GM12878 (cell line): ENCODE data around the gene ARFIP1. TPM values are rescaled to one million over a fixed set of nuclear protein-coding genes. Genes with fewer than 3 reads are reported as not detected.

Source experiments
- ATAC-seq: fragments of 200-7000 bp; cut with Tn5 transposase; 3 replicates; pipeline ENCODE4 v1.9.1; 2020; ENCODE audit warnings: mild to moderate bottlenecking, moderate library complexity
- BruUV-seq: library from RNA; stranded (reverse); fragments of 400-500 nt; replicated peaks from 2 replicates; lab custom pipeline; 2021; lab: Mats Ljungman, UMichigan
- CTCF ChIA-PET: fragments of 300-600 bp; sonication (Branson Sonifier 250); formaldehyde crosslinking; extraction: SDS; loops from one replicate; lab custom pipeline; 2021; ENCODE audit warnings: inconsistent platforms; lab: Yijun Ruan, JAX
- POLR2A ChIA-PET: fragments of 350-600 bp; formaldehyde crosslinking; extraction: SDS; loops from one replicate; lab custom pipeline; 2021; ENCODE audit warnings: inconsistent platforms; lab: Charles Lee
- RAD21 ChIA-PET: fragments of 300-600 bp; sonication (Branson Sonifier 250); formaldehyde crosslinking; loops from one replicate; lab custom pipeline; 2023; ENCODE audit warnings: antibody characterized with exemption; ENCODE audit not compliant: unreplicated experiment; lab: Charles Lee
- SMC1A ChIA-PET: fragments of 300-600 bp; sonication (Branson Sonifier 250); formaldehyde crosslinking; loops from one replicate; lab custom pipeline; 2023; ENCODE audit not compliant: unreplicated experiment, uncharacterized antibody; lab: Charles Lee
- DNase-seq: peaks from one replicate; pipeline ENCODE4 v3.0.0-alpha.2; 2011; ENCODE audit warnings: low read depth, low spot score
- FAIRE-seq: peaks from 3 replicates; lab custom pipeline; 2011; peaks lifted over from hg19 to GRCh38; lab: Jason Lieb, UNC
- H2AFZ ChIP-seq: 2 replicates; pipeline ENCODE4 v1.6.0; 2011; ENCODE audit warnings: low read depth, low read length, control low read depth; ENCODE audit not compliant: control insufficient read depth
- H3K27ac ChIP-seq: 2 replicates; pipeline ENCODE4 v1.5.1; 2011; ENCODE audit warnings: control low read depth; ENCODE audit not compliant: control insufficient read depth, insufficient read depth
- H3K27me3 ChIP-seq, 2 experiments: replicated peaks in 1 of 2; 2 replicates each; pipeline versions ENCODE4 v1.6.0 to v1.6.1; 2011; ENCODE audit warnings: low read length in 1 of 2; ENCODE audit not compliant: control insufficient read depth in 2 of 2, insufficient read depth in 2 of 2
- H3K36me3 ChIP-seq, 2 experiments: 2 replicates each; pipeline ENCODE4 v1.5.1; 2011; ENCODE audit warnings: low read length in 1 of 2; ENCODE audit not compliant: control insufficient read depth in 2 of 2, insufficient read depth in 2 of 2
- H3K4me1 ChIP-seq: 2 replicates; pipeline ENCODE4 v1.6.1; 2011; ENCODE audit warnings: mild to moderate bottlenecking, low read length, moderate library complexity, mixed read lengths; ENCODE audit not compliant: control insufficient read depth, insufficient read depth
- H3K4me2 ChIP-seq: 2 replicates; pipeline ENCODE4 v1.6.0; 2011; ENCODE audit warnings: control low read depth; ENCODE audit not compliant: control insufficient read depth, insufficient read depth
- H3K4me3 ChIP-seq: fragments of 200-600 bp; sonication (generic); 2 replicates; pipeline ENCODE4 v1.5.1; 2016
- H3K79me2 ChIP-seq: 2 replicates; pipeline ENCODE4 v1.6.0; 2011; ENCODE audit warnings: low read length; ENCODE audit not compliant: control insufficient read depth, insufficient read depth
- H3K9ac ChIP-seq: 2 replicates; pipeline ENCODE4 v1.8.0; 2011; ENCODE audit warnings: low read length, control low read depth, mixed read lengths; ENCODE audit not compliant: control insufficient read depth, insufficient read depth
- H3K9me3 ChIP-seq: replicated peaks from 3 replicates; pipeline ENCODE4 v1.5.1; 2011; ENCODE audit warnings: mild to moderate bottlenecking, low read length; ENCODE audit not compliant: control insufficient read depth, insufficient read depth
- H4K20me1 ChIP-seq: 2 replicates; pipeline ENCODE4 v1.6.0; 2011; ENCODE audit not compliant: control insufficient read depth, insufficient read depth
- BCL3 ChIP-seq: IDR thresholded peaks from 2 replicates; pipeline ENCODE4 v1.6.1; 2011; ENCODE audit warnings: borderline replicate concordance, low read depth, mild to moderate bottlenecking, moderate library complexity, low read length; ENCODE audit not compliant: insufficient read depth, poor library complexity, severe bottlenecking
- CEBPB ChIP-seq, 2 experiments: fragments of 150-350 bp in 1 of 2; IDR thresholded peaks; 2 replicates each; pipeline ENCODE4 v1.6.1; 2012 to 2014; ENCODE audit warnings: low read depth in 2 of 2, low read length in 2 of 2, borderline replicate concordance in 1 of 2, inconsistent platforms in 1 of 2
- CHD1 ChIP-seq: IDR thresholded peaks from 2 replicates; pipeline ENCODE4 v1.6.1; 2012; ENCODE audit warnings: low read depth, low read length, improper control_type of control experiment
- FOS ChIP-seq: IDR thresholded peaks from 3 replicates; pipeline ENCODE4 v1.6.1; 2011; ENCODE audit warnings: borderline replicate concordance; ENCODE audit not compliant: insufficient read length; ENCODE audit errors: extremely low read depth
- JUNB ChIP-seq: IDR thresholded peaks from 2 replicates; pipeline ENCODE4 v1.6.1; 2016; ENCODE audit warnings: antibody characterized with exemption, mild to moderate bottlenecking
- KLF5 ChIP-seq: fragments of 450-650 bp; IDR thresholded peaks from 2 replicates; pipeline ENCODE4 v1.6.1; 2014; ENCODE audit warnings: mild to moderate bottlenecking; ENCODE audit not compliant: partially characterized antibody
- RFX5 ChIP-seq: IDR thresholded peaks from 2 replicates; pipeline ENCODE4 v1.6.1; 2011; ENCODE audit warnings: low read depth, low read length, improper control_type of control experiment
- SMAD5 ChIP-seq: IDR thresholded peaks from 2 replicates; pipeline ENCODE4 v1.6.1; 2016; ENCODE audit warnings: antibody characterized with exemption, low read depth
- ZBTB40 ChIP-seq: fragments of 450-650 bp; IDR thresholded peaks from 2 replicates; pipeline ENCODE4 v1.6.1; 2016; ENCODE audit warnings: mild to moderate bottlenecking, moderate library complexity, borderline replicate concordance
- WGBS: methylation state at CpG from one replicate; pipeline ENCODE4 v1.1.6; 2016; ENCODE audit warnings: low lambda C conversion rate; ENCODE audit not compliant: insufficient replicate concordance, insufficient coverage; ENCODE audit errors: missing lambda C conversion rate; 5-methylcytosine and 5-hydroxymethylcytosine counted together
- in situ Hi-C: fragments of 300-500 bp; cut with MboI; formaldehyde crosslinking; loops from 9 replicates; pipeline ENCODE4 v1.14.3; 2018; ENCODE audit warnings: mixed read lengths
- intact Hi-C: fragments of 100-400 bp; cut with micrococcal nuclease; formaldehyde crosslinking; loops from one replicate; pipeline ENCODE4 v1.14.2; 2022; ENCODE audit not compliant: unreplicated experiment
- polyA plus RNA-seq, 11 experiments: library from polyadenylated mRNA; depleted of rRNA in 4 of 11; unstranded in 6 of 11; stranded (reverse) in 5 of 11; fragments of >200 nt; fragmentation: Nextera tagmentation in 4 of 11; fragmentation: Illumina TruSeq in 1 of 11; extraction: Ambion mirVana in 4 of 11; extraction: Trizol in 1 of 11; gene quantifications; 1 replicate in 1 of 11; 2 replicates in 10 of 11; pipeline versions ENCODE4 v1.2.1 to v1.2.3, GENCODE V29; 2011 to 2016; ENCODE audit warnings: inconsistent platforms in 2 of 11, missing spikeins in 2 of 11, low read depth in 1 of 11
- total RNA-seq, 4 experiments: library from RNA; depleted of rRNA in 3 of 4; stranded (reverse); fragments of >200 nt in 3 of 4; fragmentation: Illumina TruSeq in 1 of 4; extraction: Trizol in 1 of 4; gene quantifications; 2 replicates each; pipeline versions ENCODE4 v1.2.1 to v1.2.3, GENCODE V29; 2013 to 2021

The ARFIP1 gene
- total and polyA plus RNA-seq, 10 of the 15 experiments (the other 5 are each of a cell fraction or from before 2014, with no cell fraction given), result 9.5 to 21.7 (median 15.4) TPM

GRCh38 chr4:152885185-152885584 lies 105.4 kb downstream of the ARFIP1 start (continued):
- no peak for TF ChIP-seq FOS
- TF ChIP-seq CEBPB (IDR thresholded peaks at IDR 0.05; ENCODE audit: borderline replicate concordance in 1 of 2, low read depth in 2 of 2, low read length in 2 of 2), result no peak
- TF ChIP-seq BCL3, result no peak
- no peak for TF ChIP-seq CHD1
- TF ChIP-seq RFX5, result no peak
- TF ChIP-seq JUNB, result no peak
- no peak for TF ChIP-seq SMAD5

DNA sequence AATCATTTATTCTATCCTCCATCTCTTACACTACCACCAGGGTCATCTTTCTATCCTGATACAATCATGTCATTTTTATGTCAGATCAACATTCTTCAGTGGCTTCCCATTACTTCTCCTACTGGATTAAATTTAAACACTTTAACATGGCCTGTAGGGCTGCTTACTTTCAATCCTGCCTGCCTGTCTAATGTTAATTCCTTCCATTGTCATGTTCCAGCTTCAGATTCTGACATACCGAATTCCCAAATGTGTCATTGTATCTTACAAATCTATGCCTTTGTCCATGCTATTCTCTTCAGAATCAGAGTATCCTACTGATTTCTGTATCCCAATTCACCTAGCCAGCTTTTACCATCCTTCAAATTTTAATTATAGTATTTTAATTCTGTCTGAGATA lies 106.4 kb downstream of the ARFIP1 start:
- Histone ChIP-seq H3K27ac (no peak overlapping the region), H3K79me2 (no peaks in the 10 kb centered on the region), H3K36me3 (peaks cover 0 to 5% of the 10 kb centered on the region in 2 experiments; a peak in 2 of 4 replicates), H3K9me3 (no peaks in the 10 kb centered on the region), H3K4me3 (no peak overlapping the region)
- intact Hi-C loops, result no loop called here
- RAD21 ChIA-PET, result interaction anchor here (0.6 to 0.7 kb wide), 2 partner anchors 37 to 39 kb away, joined by 3 read pairs; no protein-coding TSS in a partner anchor
- TF ChIP-seq ZBTB40 (no peak), KLF5 (no peak)
- TF ChIP-seq, all 136 proteins: peak for 0
- BruUV-seq, result no TSS peak
- no peak overlapping the region for H2AFZ ChIP-seq
- ChIA-PET POLR2A (no interaction called here), CTCF (interaction anchor here (1.7 kb wide), 2 partner anchors 197 to 199 kb away, joined by 3 to 4 read pairs; no protein-coding TSS in a partner anchor), SMC1A (interaction anchor here (1.7 to 3.7 kb wide), 2 partner anchors 10 to 16 kb away, joined by 5 to 17 read pairs; no protein-coding TSS in a partner anchor)
- H3K9ac ChIP-seq, result no peak overlapping the region
- in situ Hi-C loops, result no loop called here
- DNase-seq, result no peak
- no peaks in the 10 kb centered on the region for H3K4me1 ChIP-seq
- H3K4me2 ChIP-seq, result no peak overlapping the region
- H4K20me1 ChIP-seq, result no peaks in the 10 kb centered on the region
- WGBS, result 93% methylated on average over 1 of the region's 1 CpG
- no peak for ATAC-seq
- H3K27me3 ChIP-seq, result no peaks in the 10 kb centered on the region
- FAIRE-seq, result no peak
